ENCODE results near the gene NACC2. TPM values are rescaled to one million over a fixed set of nuclear protein-coding genes. Genes with fewer than 3 reads are reported as not detected.
"Not testable (repeated sequence)": the region's sequence is repeated elsewhere in the genome, so short reads cannot be mapped to it uniquely, and the experiment has no call there.

Gene NACC2
- total and polyA plus RNA-seq, 2 donors (not counting 1 experiment from before 2014, with no cell fraction given), result 0.34 to 1.9 TPM

- Histone ChIP-seq H2AFZ (ENCODE audit: insufficient read depth, low read depth, low read length, poor library complexity, severe bottlenecking) (no peak overlapping the region), H3K4me1 (ENCODE audit: control insufficient read depth in 2 of 2, insufficient read depth in 2 of 2, low read length in 2 of 2) (no peaks in the 10 kb centered on the region), H4K20me1 (ENCODE audit: control insufficient read depth, insufficient read depth, low read length, poor library complexity, severe bottlenecking) (no peaks in the 10 kb centered on the region), H3K9me3 (ENCODE audit: control extremely low read depth in 1 of 3, control insufficient read depth in 2 of 3, insufficient read depth in 1 of 3, low read length in 2 of 3) (peaks cover 0 to 22% (median 12%) of the 10 kb centered on the region in 3 donors), H3K27ac (ENCODE audit: low read length in 2 of 2) (no peak overlapping the region), H3K4me3 (ENCODE audit: control extremely low read depth in 1 of 5, extremely low read depth in 1 of 5, insufficient read depth in 1 of 5, low read depth in 2 of 5, low read length in 4 of 5) (no peak overlapping the region), H3K36me3 (replicated peaks in 1 of 2; ENCODE audit: control extremely low read depth in 1 of 2, control insufficient read depth in 1 of 2, extremely low read depth in 1 of 2, insufficient read depth in 2 of 2, low read length in 1 of 2) (no peaks in the 10 kb centered on the region), H3K9ac (ENCODE audit: low read length) (no peak overlapping the region), H3K4me2 (replicated peaks; ENCODE audit: low read depth, low read length, poor library complexity, severe bottlenecking) (no peak overlapping the region), H3K79me2 (ENCODE audit: control insufficient read depth, insufficient read depth, low read length) (no peaks in the 10 kb centered on the region), H3K27me3 (replicated peaks in 1 of 4; ENCODE audit: control extremely low read depth in 1 of 4, control insufficient read depth in 3 of 4, insufficient read depth in 4 of 4, low read length in 3 of 4) (no peaks in the 10 kb centered on the region)
- H3K27ac Mint-ChIP-seq, result no peak overlapping the region
- 91% methylated on average over 10 of the region's 10 CpGs for WGBS (ENCODE audit: insufficient coverage)
- DNase-seq (no peak), ATAC-seq (ENCODE audit: low read depth) (no peak)
- H3K9me3 Mint-ChIP-seq (ENCODE audit: insufficient read depth), result no peaks in the 10 kb centered on the region
- intact Hi-C loops (cut with micrococcal nuclease), result no loop called here
- TF ChIP-seq CTCF (IDR thresholded peaks at IDR 0.05) (no peak), EZH2 (IDR thresholded peaks at IDR 0.05; ENCODE audit: borderline replicate concordance, insufficient read depth, low read depth, low read length, poor library complexity, severe bottlenecking) (no peak)
- peaks cover 8% of the 10 kb centered on the region for H3K27me3 Mint-ChIP-seq
- H3K4me1 Mint-ChIP-seq, result no peaks in the 10 kb centered on the region
- CTCF ChIA-PET, result interaction anchor here (0.6 kb wide), 1 partner anchor 670 kb away, joined by 3 read pairs; no protein-coding TSS in a partner anchor
- H3K4me3 Mint-ChIP-seq, result no peak overlapping the region
- POLR2A ChIA-PET, result no interaction called here
These were observed 66.2 kb downstream of the NACC2 start for GRCh38 chr9:136028760-136029470.

- H3K9me3 Mint-ChIP-seq (ENCODE audit: insufficient read depth); H2AFZ ChIP-seq (ENCODE audit: insufficient read depth, low read depth, low read length, poor library complexity, severe bottlenecking); H3K36me3 ChIP-seq (replicated peaks in 1 of 2; ENCODE audit: control extremely low read depth in 1 of 2, control insufficient read depth in 1 of 2, extremely low read depth in 1 of 2, insufficient read depth in 2 of 2, low read length in 1 of 2); H4K20me1 ChIP-seq (ENCODE audit: control insufficient read depth, insufficient read depth, low read length, poor library complexity, severe bottlenecking); H3K4me1 ChIP-seq (ENCODE audit: control insufficient read depth in 2 of 2, insufficient read depth in 2 of 2, low read length in 2 of 2); H3K4me3 ChIP-seq (ENCODE audit: control extremely low read depth in 1 of 5, extremely low read depth in 1 of 5, insufficient read depth in 1 of 5, low read depth in 2 of 5, low read length in 4 of 5); POLR2A ChIA-PET; H3K27ac ChIP-seq (ENCODE audit: low read length in 2 of 2); H3K27me3 ChIP-seq (replicated peaks in 1 of 4; ENCODE audit: control extremely low read depth in 1 of 4, control insufficient read depth in 3 of 4, insufficient read depth in 4 of 4, low read length in 3 of 4); ATAC-seq (ENCODE audit: low read depth); H3K4me3 Mint-ChIP-seq; H3K4me2 ChIP-seq (replicated peaks; ENCODE audit: low read depth, low read length, poor library complexity, severe bottlenecking); H3K27ac Mint-ChIP-seq; CTCF ChIA-PET; DNase-seq; H3K9ac ChIP-seq (ENCODE audit: low read length); H3K27me3 Mint-ChIP-seq; H3K79me2 ChIP-seq (ENCODE audit: control insufficient read depth, insufficient read depth, low read length); H3K4me1 Mint-ChIP-seq; intact Hi-C loops (cut with micrococcal nuclease): not testable (repeated sequence)
- 76% methylated on average over 3 of the region's 8 CpGs for WGBS (ENCODE audit: insufficient coverage)
- H3K9me3 ChIP-seq (ENCODE audit: control extremely low read depth in 1 of 3, control insufficient read depth in 2 of 3, insufficient read depth in 1 of 3, low read length in 2 of 3), result peaks cover 0 to 25% (median 12%) of the 10 kb centered on the region in 3 donors
These were observed 68.2 kb downstream of the NACC2 start for GRCh38 chr9:136026943-136027289.
